Right renal pelvis (tissue), 4 donors: ENCODE measurements around the gene ERG28. TPM values are rescaled to one million over a fixed set of nuclear protein-coding genes. Genes with fewer than 3 reads are reported as not detected.
"Not testable (repeated sequence)": the region's sequence is repeated elsewhere in the genome, so short reads cannot be mapped to it uniquely, and the experiment has no call there.

ENCODE experiments used
- DNase-seq, 4 donors: peaks; one replicate each; pipeline ENCODE4 v3.0.0-alpha.2; 2013; ENCODE audit warnings: low read depth in 4 of 4, low spot score in 3 of 4, missing footprints in 1 of 4
- polyA plus RNA-seq, 4 donors: library from polyadenylated mRNA; unstranded; fragments of 120-200 nt; gene quantifications; one replicate each; pipeline ENCODE4 v1.2.1, GENCODE V29; 2013; ENCODE audit not compliant: insufficient read length in 4 of 4

ERG28 gene
- polyA plus RNA-seq, 4 donors = 38.1 to 41.1 (median 39.2) TPM

- DNase-seq = no peak
Measured at GRCh38 chr14:75627406-75627805, 33.3 kb downstream of the ERG28 start.

- no peak for DNase-seq
Measured at GRCh38 chr14:75626863-75627262, 33.8 kb downstream of the ERG28 start.

GRCh38 chr14:75626396-75626795 is 34.3 kb downstream of the ERG28 start:
- no peak for DNase-seq

GRCh38 chr14:75625034-75625433 is 35.6 kb downstream of the ERG28 start:
- DNase-seq = no peak

- DNase-seq = no peak
Measured at GRCh38 chr14:75619548-75619947, 41.1 kb downstream of the ERG28 start.

GRCh38 chr14:75615200-75615599 is 45.5 kb downstream of the ERG28 start:
- DNase-seq = no peak

- DNase-seq = no peak
Measured at GRCh38 chr14:75614179-75614578, 46.5 kb downstream of the ERG28 start.

GRCh38 chr14:75612157-75612556 is 48.5 kb downstream of the ERG28 start:
- no peak for DNase-seq

- no peak for DNase-seq
Measured at GRCh38 chr14:75610834-75611233, 49.8 kb downstream of the ERG28 start.

- no peak for DNase-seq
Measured at GRCh38 chr14:75609606-75610475, 50.8 kb downstream of the ERG28 start.

- DNase-seq = no peak
Measured at GRCh38 chr14:75609116-75609515, 51.6 kb downstream of the ERG28 start.

GRCh38 chr14:75607842-75608640 is 52.6 kb downstream of the ERG28 start:
- DNase-seq = no peak

- DNase-seq = no peak
Measured at GRCh38 chr14:75607044-75607443, 53.6 kb downstream of the ERG28 start.

GRCh38 chr14:75605916-75606315 is 54.8 kb downstream of the ERG28 start:
- DNase-seq = peak in 1 of 4 donors; percentile 4

- peak; percentile 10 to 25 (median 16) for DNase-seq
Measured at GRCh38 chr14:75604979-75605851, 55.5 kb downstream of the ERG28 start.

GRCh38 chr14:75602503-75602902 is 58.2 kb downstream of the ERG28 start:
- no peak for DNase-seq

- not testable (repeated sequence) for DNase-seq
Measured at GRCh38 chr14:75601061-75601460, 59.6 kb downstream of the ERG28 start.

- not testable (repeated sequence) for DNase-seq
Measured at GRCh38 chr14:75600100-75600499, 60.6 kb downstream of the ERG28 start.
